OCI-LY7 (cell line): ENCODE measurements around the gene RHOT2.

Experiments used
- CTCF ChIP-seq: fragments of 200-600 bp; sonication (generic); conservative IDR thresholded peaks from 2 replicates; pipeline ENCODE4 v1.5.1; 2014; ENCODE audit warnings: mild to moderate bottlenecking, antibody characterized with exemption, low read length, moderate library complexity, mixed read lengths
- EZH2phosphoT487 ChIP-seq: fragments of 200-600 bp; sonication (generic); IDR thresholded peaks from 2 replicates; pipeline ENCODE4 v1.6.1; 2018; ENCODE audit warnings: low read depth, borderline replicate concordance, mild to moderate bottlenecking, mixed run types, antibody characterized with exemption, low read length, moderate library complexity, mixed read lengths

GRCh38 chr16:647173-647902, 20.6 kb upstream of the RHOT2 start:
- TF ChIP-seq CTCF, result no peak
- no peak for TF ChIP-seq EZH2phosphoT487
